Occipital lobe (tissue), 2 donors: ENCODE results near the gene OR8K1. TPM values are rescaled to one million over a fixed set of nuclear protein-coding genes. Genes with fewer than 3 reads are reported as not detected.

ENCODE experiments used
- DNase-seq: peaks from one replicate; lab custom pipeline; 2025; lab: John Stamatoyannopoulos, UW
- total RNA-seq: library from RNA; depleted of rRNA; stranded (reverse); fragments of >200 nt; gene quantifications from one replicate; pipeline ENCODE4 v1.2.3, GENCODE V29; 2014

The OR8K1 gene
- not detected for total RNA-seq

- no peak for DNase-seq
These were observed at the start of gene OR8K1 for GRCh38 chr11:56345739-56346138. Gene OR8K1 (plus strand): TSS chr11:56346039. CDS start chr11:56346039, 0 bp downstream.

GRCh38 chr11:56296898-56297297, 48.9 kb upstream of the OR8K1 start:
- DNase-seq = no peak

- DNase-seq = no peak
These were observed 38.0 kb upstream of the OR8K1 start for GRCh38 chr11:56307836-56308235.

GRCh38 chr11:56314844-56315243, 31.0 kb upstream of the OR8K1 start, which contains the start of gene OR8K3:
Gene OR8K3 (plus strand): TSS chr11:56315144. CDS start chr11:56318307, 3,163 bp downstream.
- DNase-seq = no peak

GRCh38 chr11:56331861-56332491, 13.9 kb upstream of the OR8K1 start:
- DNase-seq = no peak

- no peak for DNase-seq
These were observed 12.7 kb upstream of the OR8K1 start for GRCh38 chr11:56333156-56333555.

- DNase-seq = no peak
These were observed 5.5 kb upstream of the OR8K1 start for GRCh38 chr11:56340289-56340688.

- DNase-seq = no peak
These were observed 8.2 kb downstream of the OR8K1 start, which contains the start of gene OR8J1 for GRCh38 chr11:56353991-56354390. Gene OR8J1 (plus strand): TSS chr11:56354291. CDS start chr11:56360247, 5,956 bp downstream.

GRCh38 chr11:56375324-56375723, 29.5 kb downstream of the OR8K1 start, which contains the start of gene OR8U1:
Gene OR8U1 (plus strand): TSS chr11:56375624. CDS start chr11:56375624, 0 bp downstream.
- no peak for DNase-seq

- DNase-seq = no peak
These were observed 34.3 kb downstream of the OR8K1 start for GRCh38 chr11:56380120-56380519.

- no peak for DNase-seq
These were observed 48.5 kb downstream of the OR8K1 start for GRCh38 chr11:56394381-56394780.

GRCh38 chr11:56396047-56396446, 50.2 kb downstream of the OR8K1 start:
- no peak for DNase-seq

Other genes starting within 250 kb of the OR8K1 start
- not detected for gene OR8H2, start 242.4 kb upstream of the OR8K1 start, total RNA-seq
- gene OR8H3, start 223.7 kb upstream of the OR8K1 start, total RNA-seq = not detected
- not detected for gene OR8J3, start 205.8 kb upstream of the OR8K1 start, total RNA-seq
- gene OR8K5, start 185.7 kb upstream of the OR8K1 start, total RNA-seq = not detected
- gene OR5J2, start 169.4 kb upstream of the OR8K1 start, total RNA-seq = not detected
- not detected for gene OR5T2, start 111.8 kb upstream of the OR8K1 start, total RNA-seq
- not detected for gene OR5T3, start 93.8 kb upstream of the OR8K1 start, total RNA-seq
- gene OR5T1, start 71.9 kb upstream of the OR8K1 start, total RNA-seq = not detected
- not detected for gene OR8H1, start 53.8 kb upstream of the OR8K1 start, total RNA-seq
- gene OR8K3, start 30.9 kb upstream of the OR8K1 start, total RNA-seq = not detected
- not detected for gene OR8J1, start 8.3 kb downstream of the OR8K1 start, total RNA-seq
- gene OR8U1, start 29.6 kb downstream of the OR8K1 start, total RNA-seq = not detected
- not detected for gene OR5AL1, start 66.7 kb downstream of the OR8K1 start, total RNA-seq
- gene OR5M3, start 127.3 kb downstream of the OR8K1 start, total RNA-seq = not detected
- not detected for gene OR5M8, start 145.3 kb downstream of the OR8K1 start, total RNA-seq
- gene OR5M11, start 197.2 kb downstream of the OR8K1 start, total RNA-seq = not detected
- not detected for gene OR5M10, start 231.7 kb downstream of the OR8K1 start, total RNA-seq